NK-92 (cell line): ENCODE data around the gene ART1.
"Not testable (repeated sequence)": the region's sequence is repeated elsewhere in the genome, so short reads cannot be mapped to it uniquely, and the experiment has no call there.

Experiments
- DNase-seq: peaks from one replicate; lab custom pipeline; 2025; ENCODE audit not compliant: unreplicated experiment; lab: John Stamatoyannopoulos, UW

Gene ART1

GRCh38 chr11:3644817-3645235, at the start of gene ART1:
Gene ART1 (plus strand): TSS chr11:3645128. CDS start chr11:3659214, 14,086 bp downstream.
- no peak for DNase-seq

- DNase-seq: not testable (repeated sequence)
Measured at GRCh38 chr11:3597743-3598142, 47.2 kb upstream of the ART1 start.

GRCh38 chr11:3600201-3600600, 44.7 kb upstream of the ART1 start:
- DNase-seq: not testable (repeated sequence)

GRCh38 chr11:3604167-3604566, 40.8 kb upstream of the ART1 start:
- no peak for DNase-seq

GRCh38 chr11:3605283-3605662, 39.7 kb upstream of the ART1 start:
- no peak for DNase-seq

- no peak for DNase-seq
Measured at GRCh38 chr11:3605771-3606203, 39.1 kb upstream of the ART1 start.

- DNase-seq: no peak
Measured at GRCh38 chr11:3609416-3610265, 35.3 kb upstream of the ART1 start.

- DNase-seq: no peak
Measured at GRCh38 chr11:3610846-3611245, 34.1 kb upstream of the ART1 start.

GRCh38 chr11:3611976-3612678, 32.8 kb upstream of the ART1 start:
- DNase-seq: no peak

- DNase-seq: no peak
Measured at GRCh38 chr11:3613998-3614741, 30.8 kb upstream of the ART1 start.

GRCh38 chr11:3614742-3615171, 30.2 kb upstream of the ART1 start:
- no peak for DNase-seq

- DNase-seq: no peak
Measured at GRCh38 chr11:3615998-3616397, 28.9 kb upstream of the ART1 start.

GRCh38 chr11:3616721-3617460, 28.0 kb upstream of the ART1 start:
- DNase-seq: no peak

GRCh38 chr11:3617990-3618389, 26.9 kb upstream of the ART1 start:
- DNase-seq: no peak

- DNase-seq: no peak
Measured at GRCh38 chr11:3622521-3622920, 22.4 kb upstream of the ART1 start.

GRCh38 chr11:3623121-3623520, 21.8 kb upstream of the ART1 start:
- DNase-seq: no peak

- DNase-seq: no peak
Measured at GRCh38 chr11:3623767-3624458, 21.0 kb upstream of the ART1 start.

GRCh38 chr11:3626250-3626960, 18.5 kb upstream of the ART1 start:
- DNase-seq: no peak

- DNase-seq: no peak
Measured at GRCh38 chr11:3627291-3627690, 17.6 kb upstream of the ART1 start.

GRCh38 chr11:3631331-3631730, 13.6 kb upstream of the ART1 start:
- DNase-seq: no peak
